CD4-positive, alpha-beta T cell treated with Interleukin-4 for 4 hours (primary cell): ENCODE results near the gene HADHB.

Experiments
- DNase-seq: peaks from one replicate; pipeline ENCODE4 v3.0.0-alpha.2; 2020

The HADHB gene

GRCh38 chr2:26244309-26245230, at the start of gene HADHB, which contains the start of gene HADHA:
TSS of gene HADHB (plus strand) at chr2:26244939. CDS start at chr2:26254255, 9,316 bp downstream.
TSS of gene HADHA (minus strand) at chr2:26244632. CDS start at chr2:26244596, 36 bp downstream.
- peak; percentile 80 for DNase-seq

- DNase-seq: no peak
Measured at GRCh38 chr2:26195040-26195984, 49.4 kb upstream of the HADHB start.

- DNase-seq: no peak
Measured at GRCh38 chr2:26196683-26197418, 47.9 kb upstream of the HADHB start.

- no peak for DNase-seq
Measured at GRCh38 chr2:26197516-26197915, 47.2 kb upstream of the HADHB start.

- DNase-seq: no peak
Measured at GRCh38 chr2:26202981-26203490, 41.7 kb upstream of the HADHB start.

GRCh38 chr2:26203906-26204305, 40.8 kb upstream of the HADHB start:
- DNase-seq: no peak

- no peak for DNase-seq
Measured at GRCh38 chr2:26212011-26212410, 32.7 kb upstream of the HADHB start.

- no peak for DNase-seq
Measured at GRCh38 chr2:26214759-26215158, 30.0 kb upstream of the HADHB start.

- no peak for DNase-seq
Measured at GRCh38 chr2:26215833-26216232, 28.9 kb upstream of the HADHB start.

- no peak for DNase-seq
Measured at GRCh38 chr2:26216587-26216986, 28.2 kb upstream of the HADHB start.

GRCh38 chr2:26217720-26218119, 27.0 kb upstream of the HADHB start:
- DNase-seq: no peak

- no peak for DNase-seq
Measured at GRCh38 chr2:26223018-26223417, 21.7 kb upstream of the HADHB start.

- DNase-seq: no peak
Measured at GRCh38 chr2:26224095-26224494, 20.6 kb upstream of the HADHB start.

GRCh38 chr2:26229595-26229994, 15.1 kb upstream of the HADHB start:
- DNase-seq: no peak

- DNase-seq: no peak
Measured at GRCh38 chr2:26230806-26231205, 13.9 kb upstream of the HADHB start.

- no peak for DNase-seq
Measured at GRCh38 chr2:26235089-26235488, 9.7 kb upstream of the HADHB start.

GRCh38 chr2:26237868-26238267, 6.9 kb upstream of the HADHB start:
- DNase-seq: no peak

GRCh38 chr2:26238311-26238958, 6.3 kb upstream of the HADHB start:
- DNase-seq: no peak

- DNase-seq: no peak
Measured at GRCh38 chr2:26241928-26242436, 2.8 kb upstream of the HADHB start.

- DNase-seq: no peak
Measured at GRCh38 chr2:26243470-26244308, 1.1 kb upstream of the HADHB start.

GRCh38 chr2:26245231-26245732, 543 bp downstream of the HADHB start:
- peak; percentile 43 for DNase-seq
